ENCODE data around the gene ZNF652.
"Not testable (repeated sequence)": the region's sequence is repeated elsewhere in the genome, so short reads cannot be mapped to it uniquely, and the experiment has no call there.

ZNF652 gene

GRCh38 chr17:49384951-49385350, 22.9 kb upstream of the ZNF652 start:
- DNase-seq: no peak

GRCh38 chr17:49383060-49383459, 21.0 kb upstream of the ZNF652 start:
- DNase-seq: no peak

GRCh38 chr17:49382556-49382955, 20.5 kb upstream of the ZNF652 start:
- DNase-seq: no peak

- DNase-seq: no peak
Observed at GRCh38 chr17:49381793-49382192, 19.7 kb upstream of the ZNF652 start.

DNA sequence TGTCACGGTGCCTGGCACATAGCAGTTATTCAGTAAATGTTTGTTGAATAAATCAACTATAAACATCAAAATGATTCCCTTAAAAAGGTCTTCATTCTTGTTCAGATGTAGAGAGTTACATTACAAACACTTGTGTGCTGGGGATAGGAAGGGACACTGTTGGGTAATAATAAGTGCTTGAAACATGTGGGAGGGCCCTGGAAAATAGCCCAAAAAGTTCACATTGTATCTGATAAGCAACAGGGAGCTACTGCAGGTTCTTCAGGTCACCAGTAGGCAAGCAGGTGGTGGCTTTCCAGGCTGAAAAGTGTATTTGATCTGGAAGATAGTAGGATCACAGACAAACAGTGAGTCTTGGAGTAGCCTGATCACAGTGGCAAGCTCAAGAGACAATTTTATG, 19.0 kb upstream of the ZNF652 start:
- no peak for DNase-seq

DNA sequence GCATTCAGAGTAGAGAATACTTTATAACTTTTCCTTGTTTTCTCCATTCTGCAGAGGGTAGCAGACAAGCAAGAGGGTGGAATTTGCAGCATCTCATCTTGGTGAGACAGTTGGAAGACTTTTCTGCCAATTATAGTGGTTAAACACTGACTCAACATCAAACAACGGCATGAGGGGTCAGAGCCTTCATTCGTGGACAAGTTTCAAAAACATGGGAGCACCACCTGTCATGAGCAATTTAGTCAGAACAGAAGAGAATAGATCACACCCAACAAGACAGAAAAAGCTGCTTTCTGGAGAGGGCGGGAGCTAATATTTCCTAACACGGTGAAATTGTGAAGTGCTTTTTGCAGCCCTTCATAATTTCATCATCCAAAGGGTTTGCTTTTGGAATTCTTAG, 17.9 kb upstream of the ZNF652 start:
- DNase-seq: no peak

DNA sequence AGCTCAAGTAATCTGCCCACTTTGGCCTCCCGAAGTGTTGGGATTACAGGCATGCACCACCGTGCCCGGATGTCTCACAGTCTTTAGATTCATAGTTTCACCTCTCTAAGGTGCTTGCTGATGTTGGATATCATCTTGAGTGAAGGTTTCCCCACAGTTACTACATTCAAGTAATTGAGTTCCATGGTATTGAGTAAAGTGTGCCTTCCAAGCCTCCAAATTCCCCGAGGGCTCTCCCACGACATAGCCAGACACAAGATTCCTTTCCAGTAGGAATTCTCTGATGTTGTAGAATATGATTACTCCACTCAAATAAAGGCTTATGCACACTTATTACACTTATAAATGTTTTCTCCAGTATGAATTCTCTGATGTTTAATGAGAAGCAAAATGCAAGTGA, 16.3 kb upstream of the ZNF652 start:
- DNase-seq: no peak

DNA sequence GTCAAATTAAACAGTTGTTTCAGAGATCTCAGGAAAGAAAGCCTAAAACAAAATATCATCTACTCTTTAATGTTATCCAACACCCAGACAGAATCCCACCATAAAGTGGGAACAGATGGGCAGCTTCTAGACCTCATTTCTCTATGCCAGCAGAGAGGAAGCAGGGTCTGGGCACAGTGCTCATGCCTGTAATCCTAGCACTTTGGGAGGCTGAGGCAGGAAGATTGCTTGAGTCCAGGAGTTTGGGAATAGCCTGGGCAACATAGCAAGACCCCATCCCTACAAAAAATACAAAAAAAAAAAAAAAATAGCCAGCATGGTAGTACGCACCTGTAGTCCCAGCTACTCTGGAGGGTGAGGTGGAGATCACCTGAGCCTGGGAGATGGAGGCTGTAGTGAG, 13.5 kb upstream of the ZNF652 start:
- DNase-seq: no peak

GRCh38 chr17:49373115-49373514, 11.1 kb upstream of the ZNF652 start:
- DNase-seq: no peak

GRCh38 chr17:49372425-49372824, 10.4 kb upstream of the ZNF652 start:
- no peak for DNase-seq

GRCh38 chr17:49370971-49371834, 9.2 kb upstream of the ZNF652 start:
- no peak for DNase-seq

DNA sequence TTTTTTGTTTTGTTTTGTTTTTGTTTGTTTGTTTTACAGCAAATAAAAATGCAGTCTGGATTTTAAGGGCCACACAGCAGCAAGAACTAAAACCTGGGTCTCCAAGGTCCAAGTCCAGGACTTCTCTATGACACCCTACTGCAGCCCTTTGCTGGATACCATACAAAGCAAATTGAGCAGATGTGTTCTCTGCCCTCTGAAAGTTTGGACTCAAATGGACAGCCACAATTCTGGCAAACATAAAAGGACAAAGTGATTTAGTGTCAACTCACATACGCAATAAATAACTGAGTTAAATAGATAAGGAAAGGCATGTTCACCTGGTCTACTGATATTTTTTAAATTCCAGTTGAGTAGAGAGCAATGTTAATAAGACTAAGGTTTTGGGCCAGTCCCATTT, 7.7 kb upstream of the ZNF652 start:
- DNase-seq: no peak

DNA sequence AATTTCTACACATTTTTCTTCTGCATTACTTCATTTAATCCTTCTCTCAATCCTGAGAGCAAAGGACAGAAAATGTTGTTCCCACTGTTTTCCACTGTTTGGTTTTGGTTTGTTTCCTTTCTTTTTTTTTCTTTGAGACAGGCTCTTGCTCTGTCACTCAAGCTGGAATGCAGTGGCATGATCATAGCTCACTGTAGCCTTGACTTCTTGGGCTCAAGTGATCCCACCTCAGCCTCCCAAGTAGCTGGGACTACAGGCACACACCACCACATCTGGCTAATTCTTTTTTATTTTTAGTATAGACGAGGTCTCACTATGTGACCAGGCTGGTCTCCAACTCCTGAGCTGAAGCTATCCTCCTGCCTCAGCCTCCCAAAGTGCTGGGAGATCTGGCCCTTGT, 7.0 kb upstream of the ZNF652 start:
- no peak for DNase-seq

GRCh38 chr17:49365667-49366066, 3.6 kb upstream of the ZNF652 start:
- no peak for DNase-seq

DNA sequence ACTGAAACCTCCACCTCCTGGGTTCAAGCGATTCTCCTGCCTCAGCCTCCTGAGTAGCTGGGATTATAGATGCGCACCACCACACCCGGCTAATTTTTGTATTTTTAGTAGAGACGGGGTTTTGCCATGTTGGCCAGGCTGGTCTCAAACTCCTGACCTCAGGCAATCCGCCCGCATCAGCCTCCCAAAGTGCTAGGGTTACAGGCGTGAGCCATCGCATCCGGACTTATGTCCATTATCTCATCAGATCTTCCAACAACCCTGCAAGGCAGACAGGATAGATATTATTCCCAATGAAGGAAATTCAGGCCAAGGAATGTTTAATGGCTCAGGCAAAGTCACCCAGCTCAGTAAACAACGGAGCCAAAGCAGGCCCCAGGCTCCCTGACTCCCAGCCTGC, 3.1 kb upstream of the ZNF652 start:
- not testable (repeated sequence) for DNase-seq

- no peak for DNase-seq
Observed at GRCh38 chr17:49364119-49364518, 2.1 kb upstream of the ZNF652 start.

GRCh38 chr17:49363251-49363650, 1.2 kb upstream of the ZNF652 start:
- DNase-seq: no peak

- DNase-seq: peak; percentile 63
Observed at GRCh38 chr17:49362723-49363117, 670 bp upstream of the ZNF652 start.

DNA sequence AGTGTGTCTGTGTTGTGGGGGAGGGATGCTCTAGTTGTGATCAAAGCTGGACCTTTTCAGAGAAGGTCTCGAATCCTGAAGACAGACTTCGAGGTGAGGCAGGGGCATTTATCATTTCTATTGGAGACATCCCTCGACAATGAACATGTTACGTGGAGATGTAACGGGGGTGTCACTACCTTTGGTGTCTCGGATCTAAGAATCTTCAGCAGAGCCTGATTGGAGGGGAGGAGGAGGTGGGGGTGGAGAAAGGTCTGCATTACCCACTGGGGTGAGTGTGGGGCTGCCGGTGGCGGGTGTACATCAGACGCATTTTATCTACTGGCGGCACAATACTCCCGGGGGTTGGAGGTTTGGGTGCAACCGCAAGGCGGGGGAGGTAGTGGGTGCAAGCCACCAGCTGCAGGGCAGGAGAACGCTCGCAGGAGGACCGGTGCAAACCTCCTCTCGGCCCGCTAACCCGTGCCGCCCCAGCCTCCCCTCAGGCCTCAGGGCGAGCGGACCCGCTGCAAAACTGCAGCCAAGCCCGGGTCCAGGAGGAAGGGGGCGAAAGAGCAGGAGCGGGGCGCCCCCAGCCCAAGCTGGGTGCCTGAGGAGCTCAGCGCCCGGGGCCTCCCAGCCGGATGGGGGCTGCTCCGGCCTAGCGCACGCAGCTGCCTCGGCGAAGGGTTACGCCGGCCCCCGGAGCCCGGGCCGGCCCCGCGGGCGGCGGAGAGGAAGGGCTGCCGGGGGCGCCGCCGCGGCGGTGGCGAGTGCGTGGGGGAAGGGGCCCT, 735 bp downstream of the ZNF652 start:
- DNase-seq: peak; percentile 41

DNA sequence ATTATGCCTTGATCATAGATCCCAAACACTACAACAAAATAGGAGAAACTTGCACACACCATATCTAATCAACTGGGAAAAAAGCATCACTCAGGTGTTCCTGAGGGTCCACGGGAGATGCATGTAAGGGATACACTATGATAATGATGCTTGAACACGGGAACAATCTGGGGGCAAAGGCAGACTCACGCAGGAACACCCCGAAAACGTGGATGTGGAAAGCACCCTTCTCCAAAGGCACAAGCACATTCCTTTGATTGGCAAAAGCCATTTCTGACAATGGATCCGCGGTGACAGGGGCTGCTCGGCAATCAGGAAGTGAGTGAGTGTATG, 1.3 kb downstream of the ZNF652 start:
- DNase-seq: no peak

GRCh38 chr17:49359990-49360795, 1.9 kb downstream of the ZNF652 start:
- DNase-seq: no peak

GRCh38 chr17:49358641-49359247, 3.3 kb downstream of the ZNF652 start:
- DNase-seq: no peak

DNA sequence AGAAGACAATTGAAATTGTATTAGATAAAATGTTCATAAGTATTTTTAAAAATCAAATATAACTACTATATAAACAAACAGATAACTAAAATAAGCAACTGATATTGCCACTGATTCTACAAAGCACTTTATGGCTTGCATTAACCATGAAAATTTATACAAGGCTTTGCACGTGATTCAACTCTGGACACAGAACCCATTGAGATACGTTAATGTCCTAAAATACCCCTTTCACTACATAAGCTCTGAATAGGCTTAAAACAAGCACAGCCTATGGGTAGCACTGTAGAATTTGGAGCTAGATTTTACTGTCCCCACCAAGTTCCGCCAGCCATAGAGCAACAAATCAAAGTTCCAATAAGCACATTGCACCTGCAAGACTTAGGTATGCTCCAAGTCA, 4.5 kb downstream of the ZNF652 start:
- DNase-seq: no peak

All from kidney glomerular epithelial cell (primary cell).